HCT116 (cell line): ENCODE results near the gene MCRIP2. TPM values are rescaled to one million over a fixed set of nuclear protein-coding genes. Genes with fewer than 3 reads are reported as not detected.

Source experiments
- ATAC-seq: fragments of 200-7000 bp; cut with Tn5 transposase; 2 replicates; pipeline ENCODE4 v1.9.1; 2020; ENCODE audit warnings: mild to moderate bottlenecking, moderate library complexity
- BruUV-seq: library from RNA; stranded (reverse); fragments of 400-500 nt; replicated peaks from 2 replicates; lab custom pipeline; 2021; lab: Mats Ljungman, UMichigan
- CTCF ChIA-PET: fragments of 300-600 bp; sonication (Branson Sonifier 250); formaldehyde crosslinking; loops from one replicate; lab custom pipeline; 2021; ENCODE audit warnings: antibody characterized with exemption; lab: Charles Lee
- POLR2A ChIA-PET: fragments of 300-600, 350-600 bp; sonication (Branson Sonifier 250); formaldehyde crosslinking; loops from one replicate; lab custom pipeline; 2021; ENCODE audit warnings: antibody characterized with exemption; lab: Charles Lee
- RAD21 ChIA-PET, 2 experiments: fragments of 300-600 bp; sonication (Branson Sonifier 250); formaldehyde crosslinking; loops; one replicate each; lab custom pipeline; 2023; ENCODE audit warnings: low total read pairs in 2 of 2; ENCODE audit not compliant: uncharacterized antibody in 2 of 2, unreplicated experiment in 2 of 2, low non-redundant PET in 1 of 2; lab: Charles Lee
- DNase-seq: peaks from one replicate; pipeline ENCODE4 v3.0.0-alpha.2; 2010; ENCODE audit warnings: low read depth, low spot score
- H2AFZ ChIP-seq: fragments of 200-600 bp; shearing (Covaris generic), sonication (generic); 2 replicates; pipeline ENCODE4 v1.6.1; 2017; ENCODE audit warnings: low read depth, mixed run types, mixed read lengths, antibody characterized with exemption, low read length; ENCODE audit not compliant: poor library complexity, severe bottlenecking
- H3K27ac ChIP-seq: 2 replicates; pipeline ENCODE4 v1.5.1; 2012; ENCODE audit warnings: low read depth, low read length
- H3K27me3 ChIP-seq: fragments of 200-600 bp; sonication (generic); 2 replicates; pipeline ENCODE4 v1.6.1; 2016; ENCODE audit warnings: mixed run types, low read length, mixed read lengths; ENCODE audit not compliant: insufficient read depth
- H3K36me3 ChIP-seq, 2 experiments: fragments of 200-500 bp in 1 of 2; fragments of 200-600 bp in 1 of 2; sonication (Bioruptor generic) in 1 of 2; sonication (generic) in 1 of 2; 2 replicates each; pipeline versions ENCODE4 v1.5.1 to v1.6.1; 2014 to 2016; ENCODE audit warnings: low read length in 2 of 2, inconsistent platforms in 1 of 2, mixed read lengths in 1 of 2, mixed run types in 1 of 2; ENCODE audit not compliant: insufficient read depth in 2 of 2, control insufficient read depth in 1 of 2
- H3K4me1 ChIP-seq, 2 experiments: fragments of 200-600 bp in 1 of 2; sonication (generic) in 1 of 2; 2 replicates each; pipeline versions ENCODE4 v1.5.1 to v1.6.1; 2012 to 2017; ENCODE audit warnings: low read length in 2 of 2, inconsistent platforms in 1 of 2, mild to moderate bottlenecking in 1 of 2, mixed read lengths in 1 of 2, mixed run types in 1 of 2, moderate library complexity in 1 of 2; ENCODE audit not compliant: insufficient read depth in 2 of 2, control insufficient read depth in 1 of 2
- H3K4me2 ChIP-seq: fragments of 200-600 bp; sonication (generic); 2 replicates; pipeline ENCODE4 v1.6.1; 2017; ENCODE audit warnings: mixed run types, low read length, mixed read lengths
- H3K4me3 ChIP-seq, 2 experiments: fragments of 200-600 bp in 1 of 2; sonication (generic) in 1 of 2; replicated peaks in 1 of 2; 2 replicates each; pipeline ENCODE4 v1.5.1; 2011 to 2016; ENCODE audit warnings: low read length in 2 of 2, control low read depth in 1 of 2, low read depth in 1 of 2, mild to moderate bottlenecking in 1 of 2, mixed read lengths in 1 of 2, mixed run types in 1 of 2
- H3K79me2 ChIP-seq: fragments of 200-600 bp; sonication (generic); 2 replicates; pipeline ENCODE4 v1.6.1; 2017; ENCODE audit warnings: mild to moderate bottlenecking, mixed run types, low read length, moderate library complexity, mixed read lengths; ENCODE audit not compliant: insufficient read depth
- H3K9ac ChIP-seq: fragments of 200-600 bp; sonication (generic); 2 replicates; pipeline ENCODE4 v1.6.1; 2016; ENCODE audit warnings: low read length, mixed read lengths
- H3K9me2 ChIP-seq: fragments of 200-600 bp; sonication (generic), shearing (Covaris generic); 2 replicates; pipeline ENCODE4 v1.6.1; 2017; ENCODE audit warnings: mixed run types, mild to moderate bottlenecking, moderate library complexity; ENCODE audit not compliant: insufficient read depth
- H3K9me3 ChIP-seq, 2 experiments: fragments of 200-500 bp in 1 of 2; fragments of 200-600 bp in 1 of 2; sonication (Bioruptor generic) in 1 of 2; sonication (generic) in 1 of 2; 2 replicates each; pipeline ENCODE4 v1.6.1; 2014 to 2017; ENCODE audit warnings: low read length in 2 of 2, mixed read lengths in 2 of 2, inconsistent platforms in 1 of 2, low read depth in 1 of 2, mild to moderate bottlenecking in 1 of 2, mixed run types in 1 of 2, moderate library complexity in 1 of 2; ENCODE audit not compliant: control insufficient read depth in 1 of 2, insufficient read depth in 1 of 2
- H4K20me1 ChIP-seq: fragments of 200-600 bp; sonication (generic), shearing (Covaris generic); 2 replicates; pipeline ENCODE4 v1.6.1; 2017; ENCODE audit warnings: mixed run types, mild to moderate bottlenecking, moderate library complexity; ENCODE audit not compliant: insufficient read depth
- CBX3 ChIP-seq: IDR thresholded peaks from 2 replicates; pipeline ENCODE4 v1.6.1; 2012; ENCODE audit warnings: low read depth
- CEBPB ChIP-seq: IDR thresholded peaks from 2 replicates; pipeline ENCODE4 v1.6.1; 2012; ENCODE audit warnings: low read depth
- JUND ChIP-seq: IDR thresholded peaks from 2 replicates; pipeline ENCODE4 v1.6.1; 2012
- POLR2A ChIP-seq: IDR thresholded peaks from 2 replicates; pipeline ENCODE4 v1.7.0; 2011; ENCODE audit warnings: borderline replicate concordance; ENCODE audit not compliant: insufficient read depth, insufficient read length; ENCODE audit errors: extremely low read depth
- POLR2AphosphoS5 ChIP-seq: IDR thresholded peaks from 2 replicates; pipeline ENCODE4 v1.6.1; 2011; ENCODE audit warnings: mild to moderate bottlenecking, low read depth, low read length, moderate library complexity
- REST ChIP-seq: IDR thresholded peaks from 2 replicates; pipeline ENCODE4 v1.6.1; 2012; ENCODE audit warnings: low read depth
- SIN3A ChIP-seq: IDR thresholded peaks from 2 replicates; pipeline ENCODE4 v1.6.1; 2012; ENCODE audit warnings: low read depth
- SP1 ChIP-seq: IDR thresholded peaks from 2 replicates; pipeline ENCODE4 v1.6.1; 2012; ENCODE audit warnings: low read depth
- YY1 ChIP-seq: IDR thresholded peaks from 2 replicates; pipeline ENCODE4 v1.6.1; 2011; ENCODE audit warnings: low read length, low read depth, moderate library complexity, mild to moderate bottlenecking; ENCODE audit not compliant: insufficient replicate concordance; ENCODE audit errors: extremely low read depth
- intact Hi-C: fragments of 100-400 bp; cut with micrococcal nuclease; formaldehyde crosslinking; loops from 2 replicates; pipeline ENCODE4 v1.10.0; 2022
- total RNA-seq: library from RNA; stranded (reverse); gene quantifications from one replicate; pipeline ENCODE4 v1.2.1, GENCODE V29; 2021; ENCODE audit not compliant: unreplicated experiment

Gene MCRIP2
- total RNA-seq, 1 experiment from 2014 or later: 34.9 TPM

GRCh38 chr16:603933-604332, 37.7 kb upstream of the MCRIP2 start (continued):
- TF ChIP-seq CBX3 (no peak), REST (no peak), JUND (no peak), CEBPB (no peak), POLR2AphosphoS5 (no peak), SP1 (no peak), SIN3A (no peak)

GRCh38 chr16:606656-607307, 34.8 kb upstream of the MCRIP2 start:
- Histone ChIP-seq H3K27me3 (no peaks in the 10 kb centered on the region), H3K9me3 (no peaks in the 10 kb centered on the region), H3K4me2 (no peak overlapping the region), H3K4me3 (no peak overlapping the region), H3K79me2 (peaks cover 4% of the 10 kb centered on the region; the same call in 1 of the 2 replicates)
- BruUV-seq: no TSS peak
- no peak for DNase-seq
- RAD21 ChIA-PET: no interaction called here
- CTCF ChIA-PET: no interaction called here
- TF ChIP-seq YY1 (no peak), POLR2A (no peak)
- TF ChIP-seq, all 23 proteins: peak for 0
- Histone ChIP-seq H3K9me2 (no peaks in the 10 kb centered on the region), H3K27ac (no peak overlapping the region), H2AFZ (no peak overlapping the region), H4K20me1 (no peaks in the 10 kb centered on the region), H3K9ac (no peak overlapping the region), H3K4me1 (no peaks in the 10 kb centered on the region), H3K36me3 (no peaks in the 10 kb centered on the region)
- POLR2A ChIA-PET: no interaction called here
- intact Hi-C loops: no loop called here
- ATAC-seq: no peak
